GM23248 (cell line): ENCODE data around the gene MCU.

Source experiments
- EZH2 ChIP-seq: fragments of 200-600 bp; sonication (generic); IDR thresholded peaks from 2 replicates; pipeline ENCODE4 v1.6.1; 2018; ENCODE audit warnings: antibody characterized with exemption, mild to moderate bottlenecking; ENCODE audit not compliant: insufficient read depth, poor library complexity, severe bottlenecking
- EZH2phosphoT487 ChIP-seq: fragments of 200-600 bp; sonication (generic); IDR thresholded peaks from 2 replicates; pipeline ENCODE4 v1.6.1; 2018; ENCODE audit warnings: antibody characterized with exemption, moderate library complexity, mild to moderate bottlenecking, low read depth; ENCODE audit not compliant: insufficient read depth

GRCh38 chr10:72654720-72655119 lies 37.2 kb upstream of the MCU start:
- TF ChIP-seq EZH2 (no peak), EZH2phosphoT487 (no peak)
